Astrocyte (in vitro differentiated cells and primary cell): ENCODE data around the gene LRRC52. TPM values are rescaled to one million over a fixed set of nuclear protein-coding genes. Genes with fewer than 3 reads are reported as not detected.

Experiments used
- DNase-seq: peaks from one replicate; pipeline ENCODE4 v3.0.0-alpha.2; 2010; ENCODE audit warnings: low read depth
- FAIRE-seq: peaks from 2 replicates; lab custom pipeline; 2011; peaks lifted over from hg19 to GRCh38; lab: Jason Lieb, UNC
- H2AFZ ChIP-seq: 2 replicates; pipeline ENCODE4 v1.6.0; 2012; ENCODE audit warnings: low read depth, low read length, inconsistent platforms
- H3K27ac ChIP-seq: 2 replicates; pipeline ENCODE4 v1.5.1; 2011; ENCODE audit warnings: low read depth, low read length, inconsistent platforms
- H3K27me3 ChIP-seq: 2 replicates; pipeline ENCODE4 v1.6.0; 2011; ENCODE audit warnings: low read length, inconsistent platforms; ENCODE audit not compliant: insufficient read depth
- H3K36me3 ChIP-seq: 2 replicates; pipeline ENCODE4 v1.5.1; 2011; ENCODE audit warnings: low read length, inconsistent platforms; ENCODE audit not compliant: insufficient read depth
- H3K4me1 ChIP-seq: 2 replicates; pipeline ENCODE4 v1.5.1; 2011; ENCODE audit warnings: low read length, inconsistent platforms; ENCODE audit not compliant: insufficient read depth
- H3K4me2 ChIP-seq: 2 replicates; pipeline ENCODE4 v1.6.0; 2012; ENCODE audit warnings: low read length, inconsistent platforms
- H3K4me3 ChIP-seq: 2 replicates; pipeline ENCODE4 v1.5.1; 2011; ENCODE audit warnings: low read depth, mild to moderate bottlenecking, low read length, inconsistent platforms; ENCODE audit not compliant: insufficient read depth
- H3K79me2 ChIP-seq: 2 replicates; pipeline ENCODE4 v1.6.0; 2012; ENCODE audit warnings: mild to moderate bottlenecking, low read length, inconsistent platforms; ENCODE audit not compliant: insufficient read depth
- H3K9ac ChIP-seq: 2 replicates; pipeline ENCODE4 v1.6.0; 2012; ENCODE audit warnings: mild to moderate bottlenecking, low read length, inconsistent platforms
- H3K9me3 ChIP-seq: 2 replicates; pipeline ENCODE4 v1.5.1; 2012; ENCODE audit warnings: low read depth, mild to moderate bottlenecking, low read length, inconsistent platforms; ENCODE audit not compliant: insufficient read depth
- H4K20me1 ChIP-seq: 2 replicates; pipeline ENCODE4 v1.6.0; 2012; ENCODE audit warnings: low read length, inconsistent platforms; ENCODE audit not compliant: insufficient read depth
- H3K27ac Mint-ChIP-seq: one replicate; pipeline ENCODE4 v1.8.0; 2021; ENCODE audit warnings: mild to moderate bottlenecking, mixed read lengths; ENCODE audit not compliant: unreplicated experiment
- H3K27me3 Mint-ChIP-seq: one replicate; pipeline ENCODE4 v1.8.0; 2021; ENCODE audit warnings: low read depth, mixed read lengths; ENCODE audit not compliant: unreplicated experiment
- H3K36me3 Mint-ChIP-seq: one replicate; pipeline ENCODE4 v1.8.0; 2021; ENCODE audit warnings: low read depth, mixed read lengths; ENCODE audit not compliant: unreplicated experiment
- H3K4me1 Mint-ChIP-seq: one replicate; pipeline ENCODE4 v1.8.0; 2021; ENCODE audit warnings: low read depth, mixed read lengths; ENCODE audit not compliant: unreplicated experiment
- H3K4me3 Mint-ChIP-seq: one replicate; pipeline ENCODE4 v1.8.0; 2021; ENCODE audit warnings: mild to moderate bottlenecking, moderate library complexity, mixed read lengths; ENCODE audit not compliant: unreplicated experiment
- H3K9me3 Mint-ChIP-seq: one replicate; pipeline ENCODE4 v1.8.0; 2021; ENCODE audit warnings: mild to moderate bottlenecking, mixed read lengths; ENCODE audit not compliant: unreplicated experiment
- CTCF ChIP-seq: IDR thresholded peaks from 2 replicates; pipeline ENCODE4 v1.5.1; 2011; ENCODE audit warnings: low read depth, mild to moderate bottlenecking, inconsistent platforms, low read length, moderate library complexity; ENCODE audit not compliant: insufficient read depth
- EZH2 ChIP-seq: IDR thresholded peaks from 2 replicates; pipeline ENCODE4 v1.6.1; 2012; ENCODE audit warnings: mild to moderate bottlenecking, low read length, inconsistent platforms; ENCODE audit not compliant: insufficient read depth
- total RNA-seq: library from RNA; stranded (reverse); gene quantifications from 2 replicates; pipeline ENCODE4 v1.2.1, GENCODE V29; 2021

The LRRC52 gene
- total RNA-seq, 1 donor from 2014 or later, result not detected

- H3K9me3 ChIP-seq, result no peaks in the 10 kb centered on the region
- H3K4me2 ChIP-seq, result no peak overlapping the region
- Mint-ChIP-seq H3K27me3 (peaks cover 38% of the 10 kb centered on the region), H3K9me3 (peaks cover 6% of the 10 kb centered on the region), H3K27ac (no peak overlapping the region), H3K36me3 (no peaks in the 10 kb centered on the region), H3K4me3 (no peak overlapping the region), H3K4me1 (peaks cover 5% of the 10 kb centered on the region)
- DNase-seq (no peak), FAIRE-seq (no peak)
- no peak for TF ChIP-seq CTCF
- TF ChIP-seq EZH2, result no peak
- no peaks in the 10 kb centered on the region for H3K4me1 ChIP-seq
- no peak overlapping the region for H3K27ac ChIP-seq
- no peak overlapping the region for H3K4me3 ChIP-seq
- H3K79me2 ChIP-seq, result no peaks in the 10 kb centered on the region
- H3K27me3 ChIP-seq, result no peaks in the 10 kb centered on the region
- no peaks in the 10 kb centered on the region for H4K20me1 ChIP-seq
- no peak overlapping the region for H3K9ac ChIP-seq
- H2AFZ ChIP-seq, result no peak overlapping the region
- H3K36me3 ChIP-seq, result no peaks in the 10 kb centered on the region
Measured at GRCh38 chr1:165527251-165528007, 16.4 kb upstream of the LRRC52 start.

- H3K9me3 ChIP-seq, result no peaks in the 10 kb centered on the region
- no peak overlapping the region for H2AFZ ChIP-seq
- Mint-ChIP-seq H3K4me1 (peaks cover 5% of the 10 kb centered on the region), H3K36me3 (no peaks in the 10 kb centered on the region), H3K27me3 (peaks cover 54% of the 10 kb centered on the region), H3K4me3 (no peak overlapping the region), H3K9me3 (peaks cover 1% of the 10 kb centered on the region), H3K27ac (no peak overlapping the region)
- H4K20me1 ChIP-seq, result no peaks in the 10 kb centered on the region
- DNase-seq, result no peak
- H3K4me3 ChIP-seq, result no peak overlapping the region
- no peaks in the 10 kb centered on the region for H3K27me3 ChIP-seq
- no peak overlapping the region for H3K9ac ChIP-seq
- H3K36me3 ChIP-seq, result no peaks in the 10 kb centered on the region
- no peak overlapping the region for H3K27ac ChIP-seq
- no peak for FAIRE-seq
- no peak for TF ChIP-seq EZH2
- no peak overlapping the region for H3K4me2 ChIP-seq
- H3K4me1 ChIP-seq, result no peaks in the 10 kb centered on the region
- H3K79me2 ChIP-seq, result no peaks in the 10 kb centered on the region
Measured at GRCh38 chr1:165531021-165531420, 12.8 kb upstream of the LRRC52 start.

- Mint-ChIP-seq H3K27ac (no peak overlapping the region), H3K4me3 (no peak overlapping the region), H3K9me3 (peaks cover 1% of the 10 kb centered on the region), H3K27me3 (peaks cover 62% of the 10 kb centered on the region), H3K36me3 (no peaks in the 10 kb centered on the region), H3K4me1 (peaks cover under 1% of the 10 kb centered on the region)
- H3K4me1 ChIP-seq, result no peaks in the 10 kb centered on the region
- no peaks in the 10 kb centered on the region for H3K27me3 ChIP-seq
- no peak overlapping the region for H3K4me3 ChIP-seq
- H3K79me2 ChIP-seq, result no peaks in the 10 kb centered on the region
- no peak overlapping the region for H3K9ac ChIP-seq
- DNase-seq (no peak), FAIRE-seq (no peak)
- H4K20me1 ChIP-seq, result no peaks in the 10 kb centered on the region
- H3K27ac ChIP-seq, result no peak overlapping the region
- no peak overlapping the region for H3K4me2 ChIP-seq
- TF ChIP-seq CTCF (no peak), EZH2 (no peak)
- no peaks in the 10 kb centered on the region for H3K36me3 ChIP-seq
- no peak overlapping the region for H2AFZ ChIP-seq
- no peaks in the 10 kb centered on the region for H3K9me3 ChIP-seq
Measured at GRCh38 chr1:165532053-165532452, 11.7 kb upstream of the LRRC52 start.
